ENCODE data around the gene ROCK2. TPM values are rescaled to one million over a fixed set of nuclear protein-coding genes. Genes with fewer than 3 reads are reported as not detected.
A peak's percentile ranks its signal among the peaks of the same experiment; 100 is the strongest.

ROCK2 gene
- total and polyA plus RNA-seq, 2 of the 13 experiments (the other 11 are each of a cell fraction or from before 2014, with no cell fraction given) = 38.1 to 119 TPM

GRCh38 chr2:11239666-11240462, 104.6 kb downstream of the ROCK2 start (continued):
- TF ChIP-seq RBM22 (optimal IDR thresholded peaks at IDR 0.05; ENCODE audit: low read length) (peak; percentile 36), PAXIP1 (CRISPR knock-in tag; conservative IDR thresholded peaks at IDR 0.05) (no peak), GABPB1 (CRISPR knock-in tag; IDR thresholded peaks at IDR 0.05) (no peak), SOX13 (IDR thresholded peaks at IDR 0.05) (no peak), SOX13 (CRISPR knock-in tag; conservative IDR thresholded peaks at IDR 0.05 in 1 of 2, IDR thresholded peaks at IDR 0.05 in 1 of 2) (peak in 1 of 2 experiments; percentile 69; a peak in 2 of 4 replicates), ZNF281 (CRISPR knock-in tag; IDR thresholded peaks at IDR 0.05; ENCODE audit: borderline replicate concordance) (no peak), SOX5 (CRISPR knock-in tag; IDR thresholded peaks at IDR 0.05; ENCODE audit: borderline replicate concordance) (peak; percentile 67; the same call in 1 of the 2 replicates), ZNF550 (CRISPR knock-in tag; IDR thresholded peaks at IDR 0.05; ENCODE audit: borderline replicate concordance) (no peak), SP4 (CRISPR knock-in tag; IDR thresholded peaks at IDR 0.05) (no peak), ZNF253 (CRISPR knock-in tag; IDR thresholded peaks at IDR 0.05; ENCODE audit: borderline replicate concordance) (no peak), STAT5B (CRISPR knock-in tag; IDR thresholded peaks at IDR 0.05) (no peak), ZBTB33 (CRISPR knock-in tag; IDR thresholded peaks at IDR 0.05) (peak; percentile 95), CEBPG (CRISPR knock-in tag; IDR thresholded peaks at IDR 0.05) (no peak)
- TF ChIP-seq, protein P1, sequence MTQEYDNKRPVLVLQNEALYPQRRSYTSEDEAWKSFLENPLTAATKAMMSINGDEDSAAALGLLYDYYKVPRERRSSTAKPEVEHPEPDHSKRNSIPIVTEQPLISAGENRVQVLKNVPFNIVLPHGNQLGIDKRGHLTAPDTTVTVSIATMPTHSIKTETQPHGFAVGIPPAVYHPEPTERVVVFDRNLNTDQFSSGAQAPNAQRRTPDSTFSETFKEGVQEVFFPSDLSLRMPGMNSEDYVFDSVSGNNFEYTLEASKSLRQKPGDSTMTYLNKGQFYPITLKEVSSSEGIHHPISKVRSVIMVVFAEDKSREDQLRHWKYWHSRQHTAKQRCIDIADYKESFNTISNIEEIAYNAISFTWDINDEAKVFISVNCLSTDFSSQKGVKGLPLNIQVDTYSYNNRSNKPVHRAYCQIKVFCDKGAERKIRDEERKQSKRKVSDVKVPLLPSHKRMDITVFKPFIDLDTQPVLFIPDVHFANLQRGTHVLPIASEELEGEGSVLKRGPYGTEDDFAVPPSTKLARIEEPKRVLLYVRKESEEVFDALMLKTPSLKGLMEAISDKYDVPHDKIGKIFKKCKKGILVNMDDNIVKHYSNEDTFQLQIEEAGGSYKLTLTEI (CRISPR knock-in tag; conservative IDR thresholded peaks at IDR 0.05) = no peak
- TF ChIP-seq, protein P2, sequence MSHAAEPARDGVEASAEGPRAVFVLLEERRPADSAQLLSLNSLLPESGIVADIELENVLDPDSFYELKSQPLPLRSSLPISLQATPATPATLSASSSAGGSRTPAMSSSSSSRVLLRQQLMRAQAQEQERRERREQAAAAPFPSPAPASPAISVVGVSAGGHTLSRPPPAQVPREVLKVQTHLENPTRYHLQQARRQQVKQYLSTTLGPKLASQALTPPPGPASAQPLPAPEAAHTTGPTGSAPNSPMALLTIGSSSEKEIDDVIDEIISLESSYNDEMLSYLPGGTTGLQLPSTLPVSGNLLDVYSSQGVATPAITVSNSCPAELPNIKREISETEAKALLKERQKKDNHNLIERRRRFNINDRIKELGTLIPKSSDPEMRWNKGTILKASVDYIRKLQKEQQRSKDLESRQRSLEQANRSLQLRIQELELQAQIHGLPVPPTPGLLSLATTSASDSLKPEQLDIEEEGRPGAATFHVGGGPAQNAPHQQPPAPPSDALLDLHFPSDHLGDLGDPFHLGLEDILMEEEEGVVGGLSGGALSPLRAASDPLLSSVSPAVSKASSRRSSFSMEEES (CRISPR knock-in tag; IDR thresholded peaks at IDR 0.05) = peak; percentile 17; the same call in 1 of the 2 replicates

Data from HepG2 (cell line).